EL (cell line): ENCODE data around the gene SCN11A.
A peak's percentile ranks its signal among the peaks of the same experiment; 100 is the strongest.
"Not testable (repeated sequence)": the region's sequence is repeated elsewhere in the genome, so short reads cannot be mapped to it uniquely, and the experiment has no call there.

ENCODE experiments used
- DNase-seq: peaks from one replicate; pipeline ENCODE4 v3.0.0-alpha.2; 2016

The SCN11A gene

DNA sequence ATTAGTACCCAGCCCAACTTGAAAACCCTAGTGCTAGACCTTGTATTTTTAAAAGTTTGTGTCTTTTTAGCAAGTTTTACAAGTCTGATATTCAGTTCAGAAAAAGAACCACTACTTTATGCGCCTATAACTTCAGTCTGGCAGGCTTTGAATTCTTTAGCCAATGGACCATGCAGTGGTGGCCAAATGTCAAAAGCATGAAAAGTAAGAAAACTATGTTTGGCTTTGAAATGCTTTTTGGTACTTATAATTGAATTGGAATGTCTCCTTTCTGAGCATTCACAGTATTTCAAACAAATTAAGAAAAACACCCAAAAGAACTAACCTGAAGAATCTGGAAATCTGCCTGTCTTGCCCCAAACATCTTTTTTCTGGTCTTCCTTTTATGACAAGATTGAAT is 12.9 kb upstream of the SCN11A start:
- DNase-seq: peak; percentile 21

DNA sequence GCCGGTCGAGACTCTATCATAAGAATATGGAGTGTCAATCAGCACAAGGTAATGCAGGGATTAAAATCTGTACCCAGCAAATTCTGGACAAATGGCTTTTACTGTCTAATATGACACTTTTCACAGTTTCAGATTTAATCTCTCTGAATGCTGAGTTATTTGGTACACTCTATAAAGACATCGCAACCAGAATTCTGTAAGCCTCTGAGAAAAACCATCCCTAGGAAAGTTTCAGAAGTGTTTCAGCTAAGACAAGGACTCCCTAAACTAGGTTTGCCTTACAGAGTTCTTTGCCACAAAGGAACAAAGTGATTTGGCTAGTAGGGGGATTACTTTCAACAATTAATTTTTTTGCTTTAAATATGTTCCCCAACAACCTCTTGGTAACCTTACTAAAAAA is 11.4 kb upstream of the SCN11A start:
- DNase-seq: no peak

GRCh38 chr3:39062180-39062579 is 10.4 kb upstream of the SCN11A start:
- no peak for DNase-seq

DNA sequence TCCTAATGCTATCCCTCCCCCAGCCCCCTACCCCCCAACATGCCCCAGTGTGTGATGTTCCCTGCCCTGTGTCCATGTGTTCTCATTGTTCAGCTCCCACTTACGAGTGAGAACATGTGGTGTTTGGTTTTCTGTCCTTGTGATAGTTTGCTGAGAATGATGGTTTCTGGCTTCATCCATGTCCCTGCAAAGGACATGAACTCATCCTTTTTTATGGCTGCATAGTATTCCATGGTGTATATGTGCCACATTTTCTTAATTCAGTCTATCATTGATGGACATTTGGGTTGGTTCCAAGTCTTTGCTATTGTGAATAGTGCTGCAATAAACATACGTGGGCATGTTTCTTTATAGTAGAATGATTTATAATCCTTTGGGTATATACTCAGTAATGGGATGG is 9.5 kb upstream of the SCN11A start:
- DNase-seq: not testable (repeated sequence)

DNA sequence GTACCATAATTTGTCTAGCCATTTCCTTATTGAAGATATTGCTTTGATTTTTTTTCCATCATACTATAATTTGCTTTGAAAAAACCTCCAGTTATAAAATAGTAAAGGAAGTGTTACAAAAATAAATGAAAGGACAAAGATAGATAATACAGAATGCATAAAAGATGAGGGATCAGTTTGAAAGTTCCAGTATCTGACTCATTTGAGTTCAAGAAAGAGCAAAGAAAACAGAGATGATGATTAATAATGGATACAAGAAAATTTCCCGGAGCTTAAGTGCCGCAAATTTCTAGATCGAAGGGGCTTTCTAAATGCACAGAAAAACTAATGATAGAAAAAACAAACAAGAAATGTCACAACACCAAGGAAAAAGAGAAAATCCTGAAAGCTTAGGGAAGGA is 4.4 kb upstream of the SCN11A start:
- DNase-seq: no peak

GRCh38 chr3:39053696-39054095 is 2.0 kb upstream of the SCN11A start:
- DNase-seq: no peak

DNA sequence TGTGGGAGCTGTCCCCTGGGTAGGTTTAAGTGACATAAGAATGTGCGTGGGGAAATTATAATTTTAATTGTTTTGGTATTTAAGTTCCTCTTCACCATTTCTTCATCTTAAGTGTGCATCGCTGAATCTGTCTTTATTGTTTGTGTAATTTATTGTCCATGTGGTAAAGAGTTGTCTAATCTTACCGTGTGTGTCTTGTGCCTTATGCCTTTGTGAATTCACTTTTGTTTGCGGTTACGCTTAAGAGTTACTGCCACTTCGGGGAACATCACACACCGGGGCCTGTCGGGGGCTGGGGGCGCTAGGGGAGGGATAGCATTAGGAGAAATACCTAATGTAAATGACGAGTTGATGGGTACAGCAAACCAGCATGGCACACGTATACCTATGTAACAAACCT is 839 bp upstream of the SCN11A start:
- no peak for DNase-seq

DNA sequence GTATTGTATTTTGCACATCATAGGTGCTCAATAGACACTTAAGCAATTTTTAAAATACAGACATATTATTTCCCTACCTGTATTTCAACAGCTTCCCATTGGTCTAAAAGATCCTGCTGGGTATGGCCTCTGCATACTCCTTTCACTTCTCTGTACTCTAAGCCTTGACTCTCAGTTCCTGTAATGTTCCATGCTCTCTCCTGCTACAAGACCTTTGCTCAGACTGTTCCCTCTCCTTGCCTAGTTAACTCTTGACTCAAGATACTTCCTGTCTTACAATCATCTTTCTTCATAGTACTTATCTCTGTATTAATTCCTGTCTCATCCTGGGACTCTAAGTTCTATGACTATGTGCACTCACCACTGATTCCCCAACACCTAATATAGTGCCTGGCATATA is 1.7 kb downstream of the SCN11A start:
- no peak for DNase-seq

GRCh38 chr3:39038165-39038564 is 13.6 kb downstream of the SCN11A start:
- peak; percentile 77 for DNase-seq

GRCh38 chr3:39029556-39029955 is 22.2 kb downstream of the SCN11A start:
- DNase-seq: no peak

GRCh38 chr3:39028546-39028945 is 23.2 kb downstream of the SCN11A start:
- DNase-seq: no peak

- DNase-seq: no peak
These were observed 26.3 kb downstream of the SCN11A start for GRCh38 chr3:39025222-39025970.

DNA sequence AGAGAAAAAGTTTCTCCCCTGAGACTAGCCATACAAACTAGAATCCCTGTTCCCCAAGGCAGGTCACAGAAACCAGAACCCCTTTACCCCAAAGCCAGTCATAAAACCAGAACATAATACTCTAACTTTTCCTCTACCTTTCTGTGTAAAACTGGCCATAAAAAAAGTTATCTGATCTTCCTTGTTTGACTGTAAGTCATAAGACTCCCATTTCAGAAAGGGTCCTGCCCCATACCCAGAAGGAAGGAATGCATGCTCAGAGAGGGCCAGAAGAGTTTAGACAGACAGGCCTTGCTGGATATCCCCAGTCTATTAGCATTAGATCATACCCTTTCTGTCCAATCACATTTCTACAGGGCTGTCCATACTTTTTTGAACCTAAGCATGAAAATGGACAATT is 27.2 kb downstream of the SCN11A start:
- no peak for DNase-seq

GRCh38 chr3:39022286-39022630 is 29.5 kb downstream of the SCN11A start:
- DNase-seq: no peak

GRCh38 chr3:39021465-39022285 is 30.1 kb downstream of the SCN11A start:
- no peak for DNase-seq

DNA sequence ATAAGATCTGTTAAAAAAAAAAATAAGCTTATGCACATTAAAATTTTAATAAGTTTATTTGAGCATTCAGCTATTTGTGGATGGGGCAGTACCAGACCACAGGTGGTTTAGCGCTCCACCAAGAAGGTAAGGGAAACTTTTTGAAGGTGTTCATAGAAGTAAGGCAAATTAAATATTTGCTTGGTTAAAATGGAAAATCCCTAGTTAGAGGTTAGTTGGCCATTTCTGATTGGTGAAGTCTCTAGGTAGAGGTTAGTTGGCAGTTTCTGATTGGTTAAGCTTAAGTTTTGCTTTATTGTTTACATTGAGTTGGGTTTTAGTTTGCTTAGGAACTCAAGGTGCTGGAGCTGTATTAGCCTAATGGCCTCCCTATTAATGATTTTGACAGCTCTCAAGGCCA is 30.7 kb downstream of the SCN11A start:
- DNase-seq: no peak

GRCh38 chr3:39019299-39019698 is 32.4 kb downstream of the SCN11A start:
- DNase-seq: no peak

GRCh38 chr3:39015418-39015817 is 36.3 kb downstream of the SCN11A start:
- DNase-seq: no peak

DNA sequence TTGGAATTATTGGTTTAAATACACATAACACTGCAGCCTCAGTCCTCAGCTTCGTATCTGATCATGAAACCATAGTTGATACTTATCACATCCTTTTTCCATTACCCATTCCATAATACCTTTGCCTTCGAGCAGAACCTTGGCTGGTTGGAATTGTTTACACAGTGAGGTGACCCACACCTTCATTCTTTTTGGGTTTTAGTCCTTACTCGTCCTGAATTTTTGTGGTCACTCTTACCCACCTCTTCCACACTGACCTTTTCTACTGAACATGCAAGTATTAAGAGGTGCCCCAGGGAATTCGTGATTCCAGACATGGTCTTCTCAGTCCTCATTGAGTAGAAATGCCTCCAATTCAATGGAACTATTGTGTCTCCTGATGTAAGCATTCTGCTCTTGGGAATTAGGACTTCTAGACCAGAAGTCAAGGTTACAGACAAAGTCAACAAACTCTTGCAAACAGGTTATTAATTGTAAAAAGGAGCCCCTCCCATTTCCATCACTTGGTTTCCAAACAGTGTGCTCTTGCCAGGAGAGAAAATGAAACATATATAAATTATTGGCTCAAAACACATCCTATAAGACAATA is 37.7 kb downstream of the SCN11A start:
- no peak for DNase-seq

DNA sequence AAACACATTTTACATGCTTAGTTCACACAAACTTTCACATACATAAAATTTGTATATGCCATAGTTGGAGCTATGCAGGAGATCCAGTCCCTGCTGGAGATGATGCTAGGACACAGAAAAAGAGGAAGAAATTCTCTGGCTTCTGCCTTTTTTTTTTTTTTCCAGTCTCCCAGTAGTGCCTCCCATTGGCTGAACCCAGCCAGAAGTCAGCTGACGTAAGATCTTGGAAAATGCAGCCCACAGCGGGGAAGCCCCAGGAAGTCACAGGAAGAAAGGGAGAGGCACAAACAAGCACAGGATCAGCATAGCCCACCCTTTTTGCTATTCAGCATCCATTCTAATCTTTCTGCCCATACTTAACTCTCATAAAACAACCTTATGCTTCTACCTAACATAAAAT is 38.5 kb downstream of the SCN11A start:
- DNase-seq: peak; percentile 23

DNA sequence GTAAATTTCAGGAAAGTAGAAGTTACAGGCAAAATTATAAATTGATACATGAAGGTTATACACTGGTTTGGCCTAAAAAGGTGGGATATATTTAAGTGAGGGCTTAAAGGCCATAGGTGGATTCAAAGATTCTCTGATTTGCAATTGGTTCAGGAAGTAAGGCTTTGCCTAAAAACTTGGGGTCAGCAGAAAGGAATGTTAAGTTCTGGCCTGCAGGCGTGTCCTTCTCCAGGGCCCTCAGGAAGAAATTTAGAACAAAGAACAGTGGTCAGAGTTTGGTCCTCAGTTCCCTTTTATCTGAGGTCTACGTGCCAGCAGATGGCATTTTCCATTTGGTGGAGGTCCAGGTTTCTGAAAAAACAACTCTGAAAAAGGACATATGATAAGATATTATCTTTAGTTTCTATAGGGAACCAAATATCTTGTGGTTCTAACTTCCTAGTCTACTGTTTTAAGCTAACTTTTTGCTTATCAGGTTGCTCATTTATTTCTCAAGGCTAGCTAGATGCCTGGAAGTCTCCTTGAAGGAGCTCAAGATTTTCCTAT is 40.5 kb downstream of the SCN11A start:
- DNase-seq: no peak

DNA sequence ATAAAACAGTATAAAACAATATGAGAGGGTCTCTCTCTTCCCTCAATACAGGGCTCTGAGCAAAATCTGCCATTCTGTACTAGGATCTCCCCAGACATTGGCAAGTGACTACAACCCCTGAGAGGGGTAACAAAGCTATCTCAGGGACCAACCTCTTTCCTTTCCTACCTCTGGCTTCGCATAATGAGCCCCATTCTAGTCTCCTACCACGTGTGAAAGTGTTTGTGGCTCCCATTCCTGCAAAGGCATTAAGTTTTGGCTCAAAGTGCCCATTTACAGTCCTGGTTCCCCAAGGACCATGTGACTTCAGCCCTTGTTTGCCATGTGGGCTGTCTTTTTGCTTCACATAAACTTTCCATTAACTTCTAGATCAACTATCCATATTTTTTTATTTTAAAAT is 46.4 kb downstream of the SCN11A start:
- DNase-seq: no peak
